ENCODE results near the gene FXYD3.
"Not testable (repeated sequence)": the region's sequence is repeated elsewhere in the genome, so short reads cannot be mapped to it uniquely, and the experiment has no call there.

Gene FXYD3

DNA sequence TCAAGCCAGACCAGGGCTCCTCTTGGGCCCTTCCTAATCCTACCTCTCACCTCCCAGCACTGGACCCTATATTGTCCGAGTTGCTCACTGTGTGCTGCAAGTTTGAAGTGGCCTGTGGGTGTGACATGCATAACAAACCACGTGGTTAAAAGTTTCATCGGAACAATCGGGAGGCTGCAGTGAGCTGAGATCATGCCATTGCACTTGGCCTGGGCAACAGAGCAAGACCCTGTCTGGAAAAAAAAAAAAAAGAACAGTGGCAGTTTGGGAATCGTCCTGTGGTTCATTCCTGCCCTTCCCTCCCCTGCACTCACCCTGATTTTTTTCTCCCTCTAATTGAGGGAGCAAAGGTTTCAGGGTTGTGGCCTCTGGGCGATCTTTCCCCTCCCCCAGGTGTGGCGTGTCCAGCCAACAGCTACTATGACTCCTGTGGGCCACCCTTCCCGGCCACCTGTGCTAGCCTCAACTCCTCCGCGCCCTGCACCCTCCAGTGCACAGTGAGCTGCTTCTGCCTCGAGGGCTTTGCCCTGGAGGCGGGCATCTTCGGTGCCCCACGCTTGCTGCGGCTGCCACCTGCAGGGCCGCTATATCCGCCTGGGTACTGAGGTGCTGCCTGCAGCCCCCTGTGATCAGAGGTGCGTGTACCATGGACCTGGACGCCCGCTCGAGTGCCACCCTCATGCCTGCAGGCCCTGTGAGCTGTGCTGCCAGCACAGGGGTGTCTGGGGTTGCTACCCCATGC is 16.3 kb upstream of the FXYD3 start:
- Histone ChIP-seq H3K4me1 (peaks cover 0 to 31% (median 19%) of the 10 kb centered on the region in 10 experiments; a peak in 12 of 20 replicates), H3K36me3 (no peaks in the 10 kb centered on the region), H4K20me1 (no peaks in the 10 kb centered on the region), H3K9ac (no peak overlapping the region), H3K27ac (no peak overlapping the region), H3K4me2 (peak overlapping the region in 8 of 11 experiments; percentile 12 to 53 (median 37); a peak in 13 of 22 replicates), H3K27me3 (no peaks in the 10 kb centered on the region), H3K9me3 (replicated peaks in 1 of 11) (no peaks in the 10 kb centered on the region), H3K4me3 (no peak overlapping the region)
- TF ChIP-seq Cebpa-rat (IDR thresholded peaks at IDR 0.05), result no peak

DNA sequence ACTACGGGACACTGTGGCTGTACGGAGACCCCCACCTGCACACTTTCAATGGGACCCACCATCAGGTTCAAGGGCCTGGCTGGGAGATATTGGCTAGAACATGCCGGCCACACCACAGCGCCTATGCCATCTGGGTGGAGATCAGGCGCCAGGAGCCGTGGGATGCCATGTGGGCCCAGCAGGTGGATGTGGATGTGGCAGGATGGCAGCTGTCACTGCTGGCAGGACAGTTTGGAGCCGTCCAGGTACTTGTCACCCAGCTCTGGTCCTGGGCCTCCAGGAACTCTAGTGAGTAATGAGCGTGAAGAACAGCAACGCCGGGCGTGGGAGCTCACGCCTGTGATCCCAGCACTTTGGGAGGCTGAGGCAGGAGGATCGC is 15.7 kb upstream of the FXYD3 start:
- Histone ChIP-seq H3K27ac (no peak overlapping the region), H3K4me2 (peak overlapping the region in 5 of 11 experiments; percentile 36 to 53 (median 46); a peak in 10 of 22 replicates), H3K4me1 (peaks cover 0 to 31% (median 19%) of the 10 kb centered on the region in 10 experiments; a peak in 12 of 20 replicates), H4K20me1 (no peaks in the 10 kb centered on the region), H3K36me3 (no peaks in the 10 kb centered on the region), H3K27me3 (no peaks in the 10 kb centered on the region), H3K9ac (no peak overlapping the region), H3K9me3 (replicated peaks in 1 of 11) (no peaks in the 10 kb centered on the region), H3K4me3 (no peak overlapping the region)
- TF ChIP-seq Cebpa-rat (IDR thresholded peaks at IDR 0.05), result no peak

DNA sequence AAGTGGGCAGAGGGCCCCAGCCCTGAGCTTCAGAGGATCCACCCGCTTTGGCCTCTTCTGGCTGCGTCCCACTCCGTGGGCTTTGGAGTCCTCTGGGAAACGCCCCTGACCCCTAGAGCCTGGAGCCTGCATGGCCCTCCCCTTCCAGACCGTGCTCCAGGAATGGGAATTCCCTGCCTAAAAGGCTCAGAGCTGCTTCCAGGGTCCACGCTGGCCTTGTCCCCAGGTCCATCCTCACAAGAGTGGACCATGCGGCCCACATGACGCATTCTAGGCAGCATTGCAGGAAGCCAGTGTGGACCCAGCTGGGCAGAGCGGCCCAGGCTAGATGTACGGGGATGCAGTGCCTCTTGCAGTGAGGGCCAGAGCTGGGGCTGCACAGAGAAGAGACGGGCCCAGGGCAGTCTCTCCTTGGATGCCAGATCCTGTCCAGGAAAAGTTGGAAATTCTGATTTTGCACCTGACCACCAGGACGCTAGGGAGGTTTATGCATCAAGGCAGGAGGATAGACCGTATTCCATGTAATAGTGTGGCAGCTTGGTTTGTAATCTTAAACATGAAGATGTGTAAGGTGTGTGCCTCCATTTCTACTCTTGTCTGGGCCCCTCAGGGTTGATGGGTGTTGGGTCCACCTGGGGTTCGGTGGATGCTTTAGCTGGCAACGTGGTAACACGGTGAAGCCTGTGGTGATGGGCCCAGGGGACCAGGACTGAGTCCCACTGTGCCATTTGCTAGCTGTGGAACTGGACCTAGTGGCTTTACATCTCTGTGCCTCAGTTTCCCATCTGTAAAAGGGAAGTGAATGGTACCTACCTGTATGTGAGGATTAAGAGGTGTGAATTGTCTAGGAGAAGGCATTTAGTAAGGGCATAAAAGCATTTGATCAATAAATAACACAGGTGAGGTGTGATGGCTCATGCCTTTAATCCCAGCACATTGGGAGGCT is 14.8 kb upstream of the FXYD3 start:
- H3K9me3 ChIP-seq (replicated peaks in 1 of 11), result peaks cover 0 to 3% (median 1%) of the 10 kb centered on the region in 11 experiments; a peak in 4 of 22 replicates
- H3K4me1 ChIP-seq, result peaks cover 0 to 28% (median 16%) of the 10 kb centered on the region in 10 experiments; a peak in 12 of 20 replicates
- no peaks in the 10 kb centered on the region for H3K27me3 ChIP-seq
- no peak for TF ChIP-seq Cebpa-rat (IDR thresholded peaks at IDR 0.05)
- H3K4me2 ChIP-seq, result no peak overlapping the region
- H4K20me1 ChIP-seq, result no peaks in the 10 kb centered on the region
- no peak overlapping the region for H3K9ac ChIP-seq
- H3K4me3 ChIP-seq, result no peak overlapping the region
- H3K36me3 ChIP-seq, result no peaks in the 10 kb centered on the region
- H3K27ac ChIP-seq, result no peak overlapping the region

DNA sequence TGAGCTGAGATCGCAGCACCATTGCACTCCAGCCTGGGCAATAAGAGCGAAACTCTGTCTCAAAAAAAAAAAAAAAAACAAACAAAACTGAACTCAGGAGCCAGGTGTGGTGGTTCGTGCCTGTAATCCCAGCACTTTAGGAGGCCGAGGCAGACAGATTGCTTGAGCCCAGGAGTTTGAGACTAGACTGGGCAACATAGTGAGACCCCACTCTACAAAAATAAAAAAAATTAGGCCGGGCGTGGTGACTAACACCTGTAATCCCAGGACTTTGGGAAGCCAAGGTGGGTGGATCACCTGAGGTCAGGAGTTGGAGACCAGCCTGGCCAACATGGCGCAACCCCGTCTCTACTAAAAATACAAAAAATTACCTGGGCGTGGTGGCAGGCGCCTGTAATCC is 13.7 kb upstream of the FXYD3 start:
- peaks cover 0 to 21% (median 13%) of the 10 kb centered on the region in 10 experiments; a peak in 12 of 20 replicates for H3K4me1 ChIP-seq
- not testable (repeated sequence) for H3K4me3 ChIP-seq, H4K20me1 ChIP-seq

DNA sequence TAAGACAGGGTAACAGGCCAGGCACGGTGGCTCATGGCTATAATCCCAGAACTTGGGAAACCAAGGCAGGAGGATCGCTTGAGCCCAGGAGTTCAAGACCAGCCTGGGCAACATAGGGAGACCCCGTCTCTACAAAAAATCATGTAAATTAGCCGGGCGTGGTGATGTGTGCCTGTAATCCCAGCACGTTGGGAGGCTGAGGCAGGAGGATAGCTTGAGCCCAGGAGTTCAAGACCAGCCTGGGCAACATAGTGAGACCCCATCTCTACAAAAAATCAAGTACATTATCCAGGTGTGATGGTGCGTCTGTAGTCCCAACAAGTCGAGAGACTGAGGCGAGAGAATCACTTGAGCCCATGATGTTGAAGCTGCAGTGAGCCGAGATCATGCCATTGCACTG is 12.0 kb upstream of the FXYD3 start:
- H3K4me2 ChIP-seq, H3K27me3 ChIP-seq, H4K20me1 ChIP-seq, H3K4me3 ChIP-seq, H3K36me3 ChIP-seq, H3K27ac ChIP-seq, H3K9ac ChIP-seq: not testable (repeated sequence)
- Histone ChIP-seq H3K4me1 (peaks cover 6 to 18% (median 12%) of the 10 kb centered on the region in 10 experiments; a peak in 17 of 20 replicates), H3K9me3 (replicated peaks in 1 of 11) (peaks cover 0 to 11% (median 9%) of the 10 kb centered on the region in 11 experiments; a peak in 8 of 22 replicates)

More for the DNA sequence above, 13.7 kb upstream of the FXYD3 start:
- not testable (repeated sequence) for H3K36me3 ChIP-seq, H3K4me2 ChIP-seq, H3K9ac ChIP-seq, H3K27ac ChIP-seq, H3K27me3 ChIP-seq
- peaks cover 0 to 11% (median 9%) of the 10 kb centered on the region in 11 experiments; a peak in 8 of 22 replicates for H3K9me3 ChIP-seq (replicated peaks in 1 of 11)

DNA sequence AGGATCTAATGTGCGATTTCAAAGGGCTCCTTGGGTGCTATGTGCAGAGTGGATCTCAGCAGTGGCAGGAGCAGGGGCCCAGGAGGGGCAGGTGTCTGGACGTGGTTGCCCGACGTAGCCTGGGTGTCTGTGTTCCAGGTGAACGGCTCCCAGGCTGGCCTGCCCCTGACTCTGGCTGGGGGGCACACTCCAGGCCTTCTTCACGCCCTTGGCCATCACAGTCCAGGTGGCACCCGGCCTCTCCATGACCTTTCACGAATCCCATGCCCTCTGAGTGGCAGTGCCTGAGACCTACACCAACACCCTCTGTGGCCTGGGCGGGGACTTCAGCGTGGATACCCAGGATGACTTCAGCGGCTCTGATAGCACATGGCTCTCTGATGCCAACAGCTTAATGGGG is 11.3 kb upstream of the FXYD3 start:
- Histone ChIP-seq H3K4me1 (peaks cover 3 to 11% (median 6%) of the 10 kb centered on the region in 10 experiments; a peak in 16 of 20 replicates), H4K20me1 (no peaks in the 10 kb centered on the region), H3K4me3 (no peak overlapping the region), H3K9me3 (replicated peaks in 1 of 11) (peaks cover 0 to 11% (median 9%) of the 10 kb centered on the region in 11 experiments; a peak in 8 of 22 replicates), H3K4me2 (no peak overlapping the region), H3K36me3 (no peaks in the 10 kb centered on the region), H3K9ac (no peak overlapping the region), H3K27me3 (no peaks in the 10 kb centered on the region), H3K27ac (no peak overlapping the region)
- no peak for TF ChIP-seq Cebpa-rat (IDR thresholded peaks at IDR 0.05)

DNA sequence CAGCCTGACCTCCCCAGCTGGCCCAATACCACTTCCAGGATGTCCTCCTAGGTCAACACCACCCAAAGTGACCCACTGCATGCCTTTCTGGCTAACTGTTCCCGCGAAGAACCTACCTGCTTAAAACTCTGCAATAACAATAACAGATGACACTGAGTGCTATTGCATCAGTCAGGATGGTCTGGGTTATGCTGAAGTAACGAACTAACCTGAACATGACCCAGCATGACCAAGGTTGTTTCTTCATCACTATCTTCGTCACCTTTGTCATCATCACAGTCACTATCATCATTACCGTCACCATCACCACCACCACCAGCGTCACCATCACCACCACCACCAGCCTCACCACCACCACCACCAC is 10.6 kb upstream of the FXYD3 start:
- H4K20me1 ChIP-seq, result no peaks in the 10 kb centered on the region
- TF ChIP-seq Cebpa-rat (IDR thresholded peaks at IDR 0.05), result no peak

DNA sequence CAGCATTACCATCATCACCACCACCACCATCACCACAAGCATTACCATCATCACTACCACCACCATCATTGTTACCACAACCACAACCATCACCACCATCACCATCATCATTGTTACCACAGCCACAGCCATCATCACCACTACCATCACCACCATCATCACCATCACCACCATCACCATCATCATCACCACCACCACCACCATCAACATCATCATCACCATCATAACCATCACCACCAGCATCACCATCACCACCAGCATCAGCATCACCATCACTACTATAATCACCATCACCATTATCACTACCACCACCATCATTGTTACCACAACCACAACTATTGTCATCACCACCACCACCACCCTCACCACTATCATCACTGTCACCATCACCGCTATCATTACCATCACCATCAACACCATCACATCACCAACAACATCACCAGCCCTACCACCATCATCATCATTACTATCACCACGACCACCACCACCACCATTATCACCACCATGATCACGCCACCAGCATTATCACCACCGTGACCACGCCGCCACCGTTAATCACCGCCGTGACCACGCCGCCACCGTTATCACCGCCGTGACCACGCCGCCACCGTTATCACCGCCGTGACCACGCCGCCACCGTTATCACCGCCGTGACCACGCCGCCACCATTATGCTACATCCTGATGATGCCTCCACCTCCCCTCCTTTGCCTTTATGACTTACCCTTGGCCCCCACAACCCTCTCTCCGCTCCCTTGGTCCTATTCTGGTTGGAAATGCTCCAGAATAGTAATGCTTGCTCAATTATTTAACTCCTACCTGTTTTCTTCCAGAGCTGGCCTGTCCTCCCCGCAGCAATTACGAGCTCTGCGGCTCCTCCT is 10.0 kb upstream of the FXYD3 start:
- H3K4me2 ChIP-seq, result no peak overlapping the region
- TF ChIP-seq Cebpa-rat (IDR thresholded peaks at IDR 0.05), result no peak
- H3K9ac ChIP-seq, result no peak overlapping the region
- H3K9me3 ChIP-seq (replicated peaks in 1 of 11), result peaks cover 0 to 11% (median 9%) of the 10 kb centered on the region in 11 experiments; a peak in 8 of 22 replicates
- H3K27me3 ChIP-seq, result no peaks in the 10 kb centered on the region
- H3K27ac ChIP-seq, result no peak overlapping the region
- H3K36me3 ChIP-seq, result no peaks in the 10 kb centered on the region
- H3K4me1 ChIP-seq, result peaks cover 0 to 14% (median 5%) of the 10 kb centered on the region in 10 experiments; a peak in 7 of 20 replicates
- H3K4me3 ChIP-seq, result no peak overlapping the region
- H4K20me1 ChIP-seq, result no peaks in the 10 kb centered on the region

More for the DNA sequence above, 10.6 kb upstream of the FXYD3 start:
- peaks cover 0 to 11% (median 9%) of the 10 kb centered on the region in 11 experiments; a peak in 8 of 22 replicates for H3K9me3 ChIP-seq (replicated peaks in 1 of 11)
- H3K27me3 ChIP-seq, result no peaks in the 10 kb centered on the region
- H3K27ac ChIP-seq, result no peak overlapping the region
- no peak overlapping the region for H3K4me2 ChIP-seq
- no peak overlapping the region for H3K9ac ChIP-seq
- H3K4me1 ChIP-seq, result peaks cover 0 to 14% (median 5%) of the 10 kb centered on the region in 10 experiments; a peak in 7 of 20 replicates
- H3K36me3 ChIP-seq, result no peaks in the 10 kb centered on the region
- H3K4me3 ChIP-seq, result no peak overlapping the region

Data from BLaER1 treated with 17β-estradiol and CSF1 and Interleukin-3, amounts not matched to agents 10 nM and 100 nM (cell line).